ENCODE data around the gene DUT. TPM values are rescaled to one million over a fixed set of nuclear protein-coding genes. Genes with fewer than 3 reads are reported as not detected.

The DUT gene
- total and polyA plus RNA-seq, 2 of the 8 experiments (the other 6 are each of a cell fraction or from before 2014, with no cell fraction given): 71.5 to 246 TPM

DNA sequence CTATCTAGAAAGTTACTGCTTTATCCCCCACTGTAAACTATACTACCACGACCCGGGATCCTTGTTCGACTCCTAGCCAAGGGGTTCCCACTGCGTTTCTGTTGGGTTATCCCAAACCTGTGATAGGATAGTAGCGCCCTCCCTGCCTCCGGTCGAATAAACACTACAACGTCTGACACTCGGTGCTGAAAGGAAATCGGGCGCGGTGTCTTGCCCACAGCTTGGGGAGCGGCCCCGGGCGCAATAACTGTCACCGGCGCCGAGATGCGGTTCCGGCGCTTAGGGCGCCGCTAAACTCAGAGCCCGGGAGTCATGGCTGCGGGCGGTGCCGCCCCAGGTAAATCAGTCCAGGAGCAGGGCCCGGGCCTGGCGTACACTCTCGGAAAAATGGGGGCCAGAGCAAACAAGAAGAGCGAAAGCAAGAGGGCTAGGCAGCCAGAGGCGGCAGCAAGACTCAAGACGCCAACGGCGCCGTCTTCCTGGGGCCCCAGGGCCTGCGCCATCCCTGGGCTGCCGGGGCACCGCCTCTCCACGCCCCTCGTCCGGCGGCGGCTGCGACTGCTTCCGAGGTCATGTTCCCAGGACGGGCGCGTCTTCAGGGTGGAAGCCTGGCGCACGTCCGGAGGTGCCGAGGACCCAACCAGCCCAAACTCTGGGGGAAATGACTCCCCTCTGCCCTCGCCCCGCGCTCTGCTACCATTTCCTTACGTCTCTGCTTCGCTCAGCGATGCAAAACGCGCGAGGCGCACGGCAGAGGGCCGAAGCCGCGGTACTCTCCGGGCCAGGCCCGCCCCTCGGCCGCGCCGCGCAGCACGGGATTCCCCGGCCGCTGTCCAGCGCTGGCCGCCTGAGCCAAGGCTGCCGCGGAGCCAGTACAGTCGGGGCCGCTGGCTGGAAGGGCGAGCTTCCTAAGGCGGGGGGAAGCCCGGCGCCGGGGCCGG is at the start of gene DUT (continued):
- TF ChIP-seq, protein P1, sequence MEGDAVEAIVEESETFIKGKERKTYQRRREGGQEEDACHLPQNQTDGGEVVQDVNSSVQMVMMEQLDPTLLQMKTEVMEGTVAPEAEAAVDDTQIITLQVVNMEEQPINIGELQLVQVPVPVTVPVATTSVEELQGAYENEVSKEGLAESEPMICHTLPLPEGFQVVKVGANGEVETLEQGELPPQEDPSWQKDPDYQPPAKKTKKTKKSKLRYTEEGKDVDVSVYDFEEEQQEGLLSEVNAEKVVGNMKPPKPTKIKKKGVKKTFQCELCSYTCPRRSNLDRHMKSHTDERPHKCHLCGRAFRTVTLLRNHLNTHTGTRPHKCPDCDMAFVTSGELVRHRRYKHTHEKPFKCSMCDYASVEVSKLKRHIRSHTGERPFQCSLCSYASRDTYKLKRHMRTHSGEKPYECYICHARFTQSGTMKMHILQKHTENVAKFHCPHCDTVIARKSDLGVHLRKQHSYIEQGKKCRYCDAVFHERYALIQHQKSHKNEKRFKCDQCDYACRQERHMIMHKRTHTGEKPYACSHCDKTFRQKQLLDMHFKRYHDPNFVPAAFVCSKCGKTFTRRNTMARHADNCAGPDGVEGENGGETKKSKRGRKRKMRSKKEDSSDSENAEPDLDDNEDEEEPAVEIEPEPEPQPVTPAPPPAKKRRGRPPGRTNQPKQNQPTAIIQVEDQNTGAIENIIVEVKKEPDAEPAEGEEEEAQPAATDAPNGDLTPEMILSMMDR (IDR thresholded peaks at IDR 0.05; ENCODE audit: control extremely low read depth in 1 of 3, insufficient read depth in 1 of 3, low read depth in 1 of 3, low read length in 3 of 3): peak in 2 of 3 experiments; percentile 15 to 27; a peak in 2 of 4 replicates
- TF ChIP-seq BCL11A (IDR thresholded peaks at IDR 0.05; ENCODE audit: low read depth in 2 of 2, low read length in 2 of 2): no peak
- no peak for TF ChIP-seq TAF7 (optimal IDR thresholded peaks at IDR 0.05; ENCODE audit: borderline replicate concordance, low read depth, low read length)
- TF ChIP-seq SRF (IDR thresholded peaks at IDR 0.05; ENCODE audit: low read depth, low read length): no peak
- no peak for TF ChIP-seq BACH1 (IDR thresholded peaks at IDR 0.05; ENCODE audit: low read length)
- no peak for TF ChIP-seq SIRT6 (IDR thresholded peaks at IDR 0.05; ENCODE audit: low read length)
- no peak for TF ChIP-seq FOSL1 (IDR thresholded peaks at IDR 0.05; ENCODE audit: insufficient read depth, low read depth, low read length)
- no peak for TF ChIP-seq MAFK (IDR thresholded peaks at IDR 0.05; ENCODE audit: low read depth, low read length)
- TF ChIP-seq RXRA (IDR thresholded peaks at IDR 0.05; ENCODE audit: insufficient read depth, low read depth, low read length): no peak
- peak; percentile 47 to 78; a peak in 2 of 4 replicates for TF ChIP-seq HDAC2 (IDR thresholded peaks at IDR 0.05; ENCODE audit: borderline replicate concordance in 1 of 2, low read depth in 2 of 2, low read length in 2 of 2)
- TF ChIP-seq KDM4A (IDR thresholded peaks at IDR 0.05; ENCODE audit: low read depth, low read length, severe bottlenecking): peak; percentile 75
- TF ChIP-seq SP1 (IDR thresholded peaks at IDR 0.05; ENCODE audit: low read depth, low read length): no peak
- TF ChIP-seq PHF8 (conservative IDR thresholded peaks at IDR 0.05; ENCODE audit: low read depth, low read length): peak; percentile 82
- 0 out of 2 replicates have a peak, but pooled peaks have one; percentile 58 for TF ChIP-seq TAF1 (IDR thresholded peaks at IDR 0.05; ENCODE audit: low read depth, low read length)
- no peak for TF ChIP-seq CREB1 (IDR thresholded peaks at IDR 0.05)
- TF ChIP-seq GTF2F1 (IDR thresholded peaks at IDR 0.05; ENCODE audit: borderline replicate concordance, low read depth, low read length): no peak
- 0 out of 2 replicates have a peak, but pooled peaks have one; percentile 30 for TF ChIP-seq CHD1 (IDR thresholded peaks at IDR 0.05; ENCODE audit: low read depth, low read length)
- TF ChIP-seq TBP (IDR thresholded peaks at IDR 0.05; ENCODE audit: low read depth, low read length): no peak; the same call in 1 of the 2 replicates

Data from H1 (cell line).